Duodenal mucosa (tissue), 2 donors: ENCODE results near the gene EHD4.

ENCODE experiments used
- H3K27ac ChIP-seq: one replicate; pipeline ENCODE4 v1.7.0; 2013; ENCODE audit warnings: low read depth, low read length
- H3K27me3 ChIP-seq, 2 donors: one replicate each; pipeline ENCODE4 v1.7.0; 2013; ENCODE audit warnings: low read length in 2 of 2, control low read depth in 1 of 2; ENCODE audit not compliant: insufficient read depth in 2 of 2, control insufficient read depth in 1 of 2
- H3K36me3 ChIP-seq, 2 donors: one replicate each; pipeline ENCODE4 v1.7.0; 2013; ENCODE audit warnings: low read length in 2 of 2, control low read depth in 1 of 2; ENCODE audit not compliant: insufficient read depth in 2 of 2, control insufficient read depth in 1 of 2
- H3K4me1 ChIP-seq, 2 donors: one replicate each; pipeline ENCODE4 v1.7.0; 2013; ENCODE audit warnings: low read length in 2 of 2, control low read depth in 1 of 2; ENCODE audit not compliant: insufficient read depth in 2 of 2, control insufficient read depth in 1 of 2
- H3K4me3 ChIP-seq, 2 donors: one replicate each; pipeline ENCODE4 v1.7.0; 2013; ENCODE audit warnings: low read length in 2 of 2, low read depth in 1 of 2
- H3K9ac ChIP-seq, 2 donors: one replicate each; pipeline ENCODE4 v1.7.0; 2013; ENCODE audit warnings: low read length in 2 of 2, low read depth in 1 of 2
- H3K9me3 ChIP-seq, 2 donors: one replicate each; pipeline ENCODE4 v1.7.0; 2013; ENCODE audit warnings: low read length in 2 of 2, control low read depth in 1 of 2; ENCODE audit not compliant: control insufficient read depth in 1 of 2

EHD4 gene

GRCh38 chr15:41970456-41970855 is 1.9 kb downstream of the EHD4 start:
- H3K36me3 ChIP-seq, result no peaks in the 10 kb centered on the region
- H3K27me3 ChIP-seq, result no peaks in the 10 kb centered on the region
- no peak overlapping the region for H3K9ac ChIP-seq
- H3K9me3 ChIP-seq, result no peaks in the 10 kb centered on the region
- H3K4me1 ChIP-seq, result peaks cover 20 to 27% of the 10 kb centered on the region in 2 donors
- H3K4me3 ChIP-seq, result peak overlapping the region; percentile 78 to 97
- H3K27ac ChIP-seq, result no peak overlapping the region

- Histone ChIP-seq H3K9ac (no peak overlapping the region), H3K4me3 (peak overlapping the region; percentile 11 to 97), H3K4me1 (peaks cover 20 to 27% of the 10 kb centered on the region in 2 donors)
Measured at GRCh38 chr15:41969851-41970431, 2.4 kb downstream of the EHD4 start.

GRCh38 chr15:41968701-41969100 is 3.7 kb downstream of the EHD4 start:
- Histone ChIP-seq H3K27me3 (no peaks in the 10 kb centered on the region), H3K27ac (no peak overlapping the region), H3K36me3 (no peaks in the 10 kb centered on the region), H3K9me3 (no peaks in the 10 kb centered on the region), H3K9ac (no peak overlapping the region), H3K4me3 (no peak overlapping the region), H3K4me1 (peaks cover 20 to 27% of the 10 kb centered on the region in 2 donors)

More at GRCh38 chr15:41969851-41970431, 2.4 kb downstream of the EHD4 start:
- Histone ChIP-seq H3K27ac (no peak overlapping the region), H3K36me3 (no peaks in the 10 kb centered on the region), H3K27me3 (no peaks in the 10 kb centered on the region), H3K9me3 (no peaks in the 10 kb centered on the region)

- no peaks in the 10 kb centered on the region for H3K36me3 ChIP-seq
- H3K4me1 ChIP-seq, result peaks cover 20 to 27% of the 10 kb centered on the region in 2 donors
- no peaks in the 10 kb centered on the region for H3K9me3 ChIP-seq
- H3K27ac ChIP-seq, result no peak overlapping the region
- H3K27me3 ChIP-seq, result no peaks in the 10 kb centered on the region
- H3K4me3 ChIP-seq, result no peak overlapping the region
- no peak overlapping the region for H3K9ac ChIP-seq
Measured at GRCh38 chr15:41967506-41968206, 4.7 kb downstream of the EHD4 start.

GRCh38 chr15:41966920-41967465 is 5.4 kb downstream of the EHD4 start:
- Histone ChIP-seq H3K36me3 (no peaks in the 10 kb centered on the region), H3K9ac (no peak overlapping the region), H3K4me3 (no peak overlapping the region), H3K9me3 (no peaks in the 10 kb centered on the region), H3K4me1 (peaks cover 20 to 29% of the 10 kb centered on the region in 2 donors), H3K27ac (no peak overlapping the region), H3K27me3 (no peaks in the 10 kb centered on the region)

GRCh38 chr15:41966414-41966812 is 5.9 kb downstream of the EHD4 start:
- Histone ChIP-seq H3K9ac (no peak overlapping the region), H3K4me3 (no peak overlapping the region), H3K36me3 (no peaks in the 10 kb centered on the region), H3K27ac (no peak overlapping the region), H3K27me3 (no peaks in the 10 kb centered on the region), H3K4me1 (peaks cover 20 to 34% of the 10 kb centered on the region in 2 donors), H3K9me3 (no peaks in the 10 kb centered on the region)

- Histone ChIP-seq H3K9me3 (no peaks in the 10 kb centered on the region), H3K36me3 (no peaks in the 10 kb centered on the region), H3K9ac (no peak overlapping the region), H3K4me1 (peaks cover 21 to 34% of the 10 kb centered on the region in 2 donors), H3K27me3 (no peaks in the 10 kb centered on the region), H3K4me3 (no peak overlapping the region), H3K27ac (no peak overlapping the region)
Measured at GRCh38 chr15:41965441-41966413, 6.6 kb downstream of the EHD4 start.

- H3K9ac ChIP-seq, result no peak overlapping the region
- no peaks in the 10 kb centered on the region for H3K27me3 ChIP-seq
- H3K4me1 ChIP-seq, result peaks cover 7 to 19% of the 10 kb centered on the region in 2 donors
- H3K9me3 ChIP-seq, result no peaks in the 10 kb centered on the region
- no peaks in the 10 kb centered on the region for H3K36me3 ChIP-seq
- no peak overlapping the region for H3K27ac ChIP-seq
- H3K4me3 ChIP-seq, result no peak overlapping the region
Measured at GRCh38 chr15:41961595-41962202, 10.7 kb downstream of the EHD4 start.

GRCh38 chr15:41961001-41961518 is 11.3 kb downstream of the EHD4 start:
- Histone ChIP-seq H3K27me3 (no peaks in the 10 kb centered on the region), H3K27ac (no peak overlapping the region)

More at GRCh38 chr15:41961001-41961518, 11.3 kb downstream of the EHD4 start:
- peak overlapping the region in 1 of 2 donors; percentile 4 for H3K4me3 ChIP-seq
- peaks cover 7 to 14% of the 10 kb centered on the region in 2 donors for H3K4me1 ChIP-seq
- H3K9ac ChIP-seq, result no peak overlapping the region
- H3K9me3 ChIP-seq, result no peaks in the 10 kb centered on the region
- no peaks in the 10 kb centered on the region for H3K36me3 ChIP-seq
